ENCODE data around the gene AMDHD1. TPM values are rescaled to one million over a fixed set of nuclear protein-coding genes. Genes with fewer than 3 reads are reported as not detected.
A peak's percentile ranks its signal among the peaks of the same experiment; 100 is the strongest.

The AMDHD1 gene
- total RNA-seq: 0.27 TPM
- under 1 TPM; 0.08 to 0.26 (median 0.15) TPM for polyA plus RNA-seq (ENCODE audit: insufficient read depth in 1 of 8, insufficient read length in 8 of 8, low replicate concordance in 1 of 8)
- long read RNA-seq, donor 1: 0 reads
- long read RNA-seq, donor 2: 0 reads
- long read RNA-seq, donor 3: 0 reads
- long read RNA-seq, donor 4: 0 reads
- long read RNA-seq, donor 5: 0 reads
- long read RNA-seq, donor 6: 0 reads
- long read RNA-seq, donor 7: 0 reads
- long read RNA-seq, donor 8: 0 reads
- long read RNA-seq, donor 9: 0 reads
- long read RNA-seq, donor 10: 0 reads
- long read RNA-seq, donor 11: 0 reads

GRCh38 chr12:95943330-95943842 is at the start of gene AMDHD1:
TSS of gene AMDHD1 (plus strand) at chr12:95943331. CDS start at chr12:95943399, 68 bp downstream.
- peaks cover 12% of the 10 kb centered on the region for H3K27me3 ChIP-seq (ENCODE audit: control insufficient read depth, insufficient read depth, low read length)
- no peaks in the 10 kb centered on the region for H3K36me3 ChIP-seq (ENCODE audit: control insufficient read depth, insufficient read depth, low read length)
- no peak within 1 kb of the TSS for H3K27ac ChIP-seq (ENCODE audit: low read length)
- peaks cover 9% of the 10 kb centered on the region for H3K4me1 ChIP-seq (ENCODE audit: control insufficient read depth, insufficient read depth, low read length)
- no peaks in the 10 kb centered on the region for H3K9me3 ChIP-seq (replicated peaks; ENCODE audit: control insufficient read depth, low read depth, low read length)
- H3K4me3 ChIP-seq (ENCODE audit: low read length): peak within 1 kb of the TSS; percentile 57
- WGBS (ENCODE audit: insufficient coverage): under 1% methylated on average over 36 of the region's 38 CpGs
- DNase-seq: peak; percentile 50

- Histone ChIP-seq H3K36me3 (ENCODE audit: control insufficient read depth, insufficient read depth, low read length) (no peaks in the 10 kb centered on the region), H3K27ac (ENCODE audit: low read length) (no peak overlapping the region), H3K4me3 (ENCODE audit: low read length) (no peak overlapping the region), H3K27me3 (ENCODE audit: control insufficient read depth, insufficient read depth, low read length) (no peaks in the 10 kb centered on the region), H3K4me1 (ENCODE audit: control insufficient read depth, insufficient read depth, low read length) (no peaks in the 10 kb centered on the region), H3K9me3 (replicated peaks; ENCODE audit: control insufficient read depth, low read depth, low read length) (no peaks in the 10 kb centered on the region)
- 83% methylated on average over 1 of the region's 4 CpGs for WGBS (ENCODE audit: insufficient coverage)
- DNase-seq: no peak
These were observed 46.3 kb upstream of the AMDHD1 start for GRCh38 chr12:95896846-95897245.

GRCh38 chr12:95898081-95898480 is 45.0 kb upstream of the AMDHD1 start:
- WGBS (ENCODE audit: insufficient coverage): no CpG with 5 or more reads among the region's 4 CpGs
- no peak for DNase-seq
- no peak overlapping the region for H3K4me3 ChIP-seq (ENCODE audit: low read length)
- H3K4me1 ChIP-seq (ENCODE audit: control insufficient read depth, insufficient read depth, low read length): no peaks in the 10 kb centered on the region
- no peaks in the 10 kb centered on the region for H3K36me3 ChIP-seq (ENCODE audit: control insufficient read depth, insufficient read depth, low read length)
- H3K9me3 ChIP-seq (replicated peaks; ENCODE audit: control insufficient read depth, low read depth, low read length): no peaks in the 10 kb centered on the region
- no peaks in the 10 kb centered on the region for H3K27me3 ChIP-seq (ENCODE audit: control insufficient read depth, insufficient read depth, low read length)
- no peak overlapping the region for H3K27ac ChIP-seq (ENCODE audit: low read length)

- Histone ChIP-seq H3K4me1 (ENCODE audit: control insufficient read depth, insufficient read depth, low read length) (no peaks in the 10 kb centered on the region), H3K36me3 (ENCODE audit: control insufficient read depth, insufficient read depth, low read length) (no peaks in the 10 kb centered on the region), H3K27me3 (ENCODE audit: control insufficient read depth, insufficient read depth, low read length) (no peaks in the 10 kb centered on the region), H3K9me3 (replicated peaks; ENCODE audit: control insufficient read depth, low read depth, low read length) (peaks cover 2% of the 10 kb centered on the region), H3K4me3 (ENCODE audit: low read length) (no peak overlapping the region), H3K27ac (ENCODE audit: low read length) (no peak overlapping the region)
- no peak for DNase-seq
These were observed 34.6 kb upstream of the AMDHD1 start for GRCh38 chr12:95908573-95908972.

- Histone ChIP-seq H3K27ac (ENCODE audit: low read length) (no peak overlapping the region), H3K4me1 (ENCODE audit: control insufficient read depth, insufficient read depth, low read length) (no peaks in the 10 kb centered on the region), H3K9me3 (replicated peaks; ENCODE audit: control insufficient read depth, low read depth, low read length) (peaks cover 2% of the 10 kb centered on the region), H3K4me3 (ENCODE audit: low read length) (no peak overlapping the region), H3K27me3 (ENCODE audit: control insufficient read depth, insufficient read depth, low read length) (no peaks in the 10 kb centered on the region), H3K36me3 (ENCODE audit: control insufficient read depth, insufficient read depth, low read length) (no peaks in the 10 kb centered on the region)
- no CpG with 5 or more reads among the region's 3 CpGs for WGBS (ENCODE audit: insufficient coverage)
- DNase-seq: no peak
These were observed 33.3 kb upstream of the AMDHD1 start for GRCh38 chr12:95909871-95910270.

GRCh38 chr12:95918194-95918993 is 24.7 kb upstream of the AMDHD1 start:
- Histone ChIP-seq H3K36me3 (ENCODE audit: control insufficient read depth, insufficient read depth, low read length) (no peaks in the 10 kb centered on the region), H3K4me1 (ENCODE audit: control insufficient read depth, insufficient read depth, low read length) (no peaks in the 10 kb centered on the region), H3K9me3 (replicated peaks; ENCODE audit: control insufficient read depth, low read depth, low read length) (no peaks in the 10 kb centered on the region), H3K27me3 (ENCODE audit: control insufficient read depth, insufficient read depth, low read length) (no peaks in the 10 kb centered on the region), H3K4me3 (ENCODE audit: low read length) (no peak overlapping the region), H3K27ac (ENCODE audit: low read length) (no peak overlapping the region)
- DNase-seq: peak; percentile 34
- WGBS (ENCODE audit: insufficient coverage): 0% methylated on average over 2 of the region's 7 CpGs

- H3K4me3 ChIP-seq (ENCODE audit: low read length): no peak overlapping the region
- no peak overlapping the region for H3K27ac ChIP-seq (ENCODE audit: low read length)
- no peak for DNase-seq
- no peaks in the 10 kb centered on the region for H3K4me1 ChIP-seq (ENCODE audit: control insufficient read depth, insufficient read depth, low read length)
- 71% methylated on average over 4 of the region's 6 CpGs for WGBS (ENCODE audit: insufficient coverage)
- H3K36me3 ChIP-seq (ENCODE audit: control insufficient read depth, insufficient read depth, low read length): no peaks in the 10 kb centered on the region
- no peaks in the 10 kb centered on the region for H3K27me3 ChIP-seq (ENCODE audit: control insufficient read depth, insufficient read depth, low read length)
- H3K9me3 ChIP-seq (replicated peaks; ENCODE audit: control insufficient read depth, low read depth, low read length): no peaks in the 10 kb centered on the region
These were observed 24.0 kb upstream of the AMDHD1 start for GRCh38 chr12:95919110-95919509.

- Histone ChIP-seq H3K4me1 (ENCODE audit: control insufficient read depth, insufficient read depth, low read length) (no peaks in the 10 kb centered on the region), H3K9me3 (replicated peaks; ENCODE audit: control insufficient read depth, low read depth, low read length) (no peaks in the 10 kb centered on the region), H3K4me3 (ENCODE audit: low read length) (no peak overlapping the region), H3K27ac (ENCODE audit: low read length) (no peak overlapping the region), H3K36me3 (ENCODE audit: control insufficient read depth, insufficient read depth, low read length) (no peaks in the 10 kb centered on the region), H3K27me3 (ENCODE audit: control insufficient read depth, insufficient read depth, low read length) (no peaks in the 10 kb centered on the region)
- no peak for DNase-seq
- WGBS (ENCODE audit: insufficient coverage): 25% methylated on average over 1 of the region's 3 CpGs
These were observed 20.9 kb upstream of the AMDHD1 start for GRCh38 chr12:95922231-95922630.

- Histone ChIP-seq H3K4me1 (ENCODE audit: control insufficient read depth, insufficient read depth, low read length) (peaks cover 9% of the 10 kb centered on the region), H3K9me3 (replicated peaks; ENCODE audit: control insufficient read depth, low read depth, low read length) (no peaks in the 10 kb centered on the region), H3K36me3 (ENCODE audit: control insufficient read depth, insufficient read depth, low read length) (no peaks in the 10 kb centered on the region), H3K4me3 (ENCODE audit: low read length) (no peak overlapping the region), H3K27ac (ENCODE audit: low read length) (no peak overlapping the region), H3K27me3 (ENCODE audit: control insufficient read depth, insufficient read depth, low read length) (peaks cover 12% of the 10 kb centered on the region)
- no peak for DNase-seq
- 94% methylated on average over 2 of the region's 6 CpGs for WGBS (ENCODE audit: insufficient coverage)
These were observed 2.6 kb upstream of the AMDHD1 start for GRCh38 chr12:95940514-95940913.

GRCh38 chr12:95942101-95942523 is 1.0 kb upstream of the AMDHD1 start:
- peak; percentile 11 for DNase-seq
- Histone ChIP-seq H3K4me1 (ENCODE audit: control insufficient read depth, insufficient read depth, low read length) (peaks cover 9% of the 10 kb centered on the region), H3K27me3 (ENCODE audit: control insufficient read depth, insufficient read depth, low read length) (peaks cover 12% of the 10 kb centered on the region), H3K9me3 (replicated peaks; ENCODE audit: control insufficient read depth, low read depth, low read length) (no peaks in the 10 kb centered on the region), H3K36me3 (ENCODE audit: control insufficient read depth, insufficient read depth, low read length) (no peaks in the 10 kb centered on the region), H3K4me3 (ENCODE audit: low read length) (peak overlapping the region; percentile 57), H3K27ac (ENCODE audit: low read length) (no peak overlapping the region)
- WGBS (ENCODE audit: insufficient coverage): 2% methylated on average over 9 of the region's 13 CpGs

Measured in muscle of leg (tissue), 16 donors.